ENCODE data around the gene SERGEF. TPM values are rescaled to one million over a fixed set of nuclear protein-coding genes. Genes with fewer than 3 reads are reported as not detected.

The SERGEF gene
- total RNA-seq, 1 experiment from 2014 or later: 31.4 TPM

- H2BK5ac ChIP-seq (ENCODE audit: insufficient read length, low read length): no peak overlapping the region
- H4K20me1 ChIP-seq (ENCODE audit: control insufficient read depth, insufficient read depth, insufficient read length): no peaks in the 10 kb centered on the region
- H4K5ac ChIP-seq (ENCODE audit: insufficient read length, low read depth, low read length): no peak overlapping the region
- H3K9me3 ChIP-seq (ENCODE audit: control insufficient read depth, low read depth, low read length): no peaks in the 10 kb centered on the region
- peak overlapping the region in 1 of 3 experiments; percentile 0; a peak in 1 of 7 replicates for H3K27ac Mint-ChIP-seq
- H3K27ac ChIP-seq (ENCODE audit: insufficient read length, low read depth, low read length): no peak overlapping the region
- no peak overlapping the region for H2BK20ac ChIP-seq (ENCODE audit: low read depth, low read length, poor library complexity, severe bottlenecking)
- no peak overlapping the region for H3K23ac ChIP-seq (ENCODE audit: insufficient read length, low read depth, low read length)
- H3K9me3 Mint-ChIP-seq: no peaks in the 10 kb centered on the region
- H3K56ac ChIP-seq (ENCODE audit: insufficient read length, low read depth, low read length): no peak overlapping the region
- H3K4ac ChIP-seq (ENCODE audit: low read depth, low read length): no peak overlapping the region
- no peaks in the 10 kb centered on the region for H3K23me2 ChIP-seq (ENCODE audit: insufficient read length, low read depth, low read length, poor library complexity, severe bottlenecking)
- no peak for TF ChIP-seq CTCF (conservative IDR thresholded peaks at IDR 0.05)
- no peak overlapping the region for H3K4me3 Mint-ChIP-seq
- H3K27me3 ChIP-seq (ENCODE audit: insufficient read depth, low read length): no peaks in the 10 kb centered on the region
- no peak overlapping the region for H2AFZ ChIP-seq (ENCODE audit: low read length)
- H2BK120ac ChIP-seq (ENCODE audit: low read depth, low read length, poor library complexity, severe bottlenecking): no peak overlapping the region
- H2BK15ac ChIP-seq (ENCODE audit: low read depth, low read length): no peak overlapping the region
- no peak overlapping the region for H3K4me2 ChIP-seq (ENCODE audit: insufficient read depth, insufficient read length, low read length)
- H3K36me3 Mint-ChIP-seq (ENCODE audit: insufficient read depth in 1 of 3, low read depth in 3 of 3): no peaks in the 10 kb centered on the region
- no peak overlapping the region for H2AK5ac ChIP-seq (ENCODE audit: insufficient read length, low read length)
- H3K79me2 ChIP-seq (ENCODE audit: insufficient read depth, low read length): no peaks in the 10 kb centered on the region
- WGBS (ENCODE audit: extremely low coverage, insufficient read length, low lambda C conversion rate): no CpG with 5 or more reads among the region's 20 CpGs
- no peak overlapping the region for H2BK12ac ChIP-seq (ENCODE audit: insufficient read length, low read depth, low read length)
- DNase-seq: no peak
- no peak overlapping the region for H3K18ac ChIP-seq (ENCODE audit: insufficient read length, low read depth, low read length)
- H3K14ac ChIP-seq (ENCODE audit: insufficient read depth, low read length): no peak overlapping the region; the same call in 1 of the 2 replicates
- H3K79me1 ChIP-seq (ENCODE audit: insufficient read depth, low read depth, low read length, poor library complexity, severe bottlenecking): no peaks in the 10 kb centered on the region
- no peak overlapping the region for H3T11ph ChIP-seq (ENCODE audit: low read length)
- no peak overlapping the region for H4K91ac ChIP-seq (ENCODE audit: insufficient read length, low read depth, low read length)
- no peak overlapping the region for H4K8ac ChIP-seq (replicated peaks; ENCODE audit: insufficient read length, low read depth, low read length)
- no peaks in the 10 kb centered on the region for H3K4me1 ChIP-seq (ENCODE audit: insufficient read depth, low read length)
- no peaks in the 10 kb centered on the region for H3K4me1 Mint-ChIP-seq
- H3K27me3 Mint-ChIP-seq (ENCODE audit: low read depth): peaks cover 21% of the 10 kb centered on the region
- no peak overlapping the region for H3K9ac ChIP-seq (ENCODE audit: extremely low read depth, insufficient read length, low read length)
These were observed 267.6 kb downstream of the SERGEF start for GRCh38 chr11:17745023-17745772.
